Nephron progenitor cell (in vitro differentiated cells): ENCODE measurements around the gene NPTXR.

Experiments
- DNase-seq: peaks from one replicate; pipeline ENCODE4 v3.0.0; 2021
- H3K27ac Mint-ChIP-seq: 2 replicates; pipeline ENCODE4 v1.8.0; 2021; ENCODE audit warnings: mild to moderate bottlenecking, moderate library complexity, mixed read lengths
- H3K27me3 Mint-ChIP-seq: 2 replicates; pipeline ENCODE4 v1.8.0; 2021; ENCODE audit warnings: mild to moderate bottlenecking, low read depth, mixed read lengths; ENCODE audit not compliant: poor library complexity
- H3K36me3 Mint-ChIP-seq: 2 replicates; pipeline ENCODE4 v1.8.0; 2021; ENCODE audit warnings: low read depth, mixed read lengths
- H3K4me1 Mint-ChIP-seq: 2 replicates; pipeline ENCODE4 v1.8.0; 2021; ENCODE audit warnings: mixed read lengths
- H3K4me3 Mint-ChIP-seq: 2 replicates; pipeline ENCODE4 v1.8.0; 2021; ENCODE audit warnings: mild to moderate bottlenecking, moderate library complexity, mixed read lengths
- H3K9me3 Mint-ChIP-seq: 2 replicates; pipeline ENCODE4 v1.8.0; 2021; ENCODE audit warnings: mild to moderate bottlenecking, moderate library complexity, mixed read lengths
- TF ChIP-seq, protein P1 (sequence below): fragments of 200-600 bp; sonication (generic); IDR thresholded peaks from 2 replicates; pipeline ENCODE4 v1.5.0; 2021; ENCODE audit warnings: antibody characterized with exemption

NPTXR gene

DNA sequence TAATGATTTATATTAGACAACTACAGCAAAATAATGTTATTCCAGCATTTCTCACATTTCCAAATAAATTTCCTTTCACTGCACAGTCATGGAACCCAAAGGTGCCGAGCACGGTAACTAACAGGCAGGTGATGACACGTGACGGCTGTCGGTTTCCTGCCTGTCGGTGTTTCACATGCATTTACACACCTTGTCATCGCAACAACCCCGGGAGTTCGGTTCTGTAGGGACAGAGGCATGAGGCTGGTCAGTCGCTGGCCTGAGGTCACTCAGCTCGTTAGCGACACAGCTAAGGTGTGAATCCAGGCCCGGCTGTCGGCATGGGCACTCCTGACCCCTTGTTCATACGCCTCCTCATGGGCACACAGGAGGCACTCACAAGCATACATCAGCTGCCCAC, 59.8 kb downstream of the NPTXR start:
- Mint-ChIP-seq H3K36me3 (peaks cover 25% of the 10 kb centered on the region), H3K27me3 (no peaks in the 10 kb centered on the region), H3K27ac (no peak overlapping the region), H3K9me3 (no peaks in the 10 kb centered on the region), H3K4me3 (no peak overlapping the region), H3K4me1 (peaks cover 29% of the 10 kb centered on the region)
- DNase-seq: no peak
- TF ChIP-seq, protein P1, sequence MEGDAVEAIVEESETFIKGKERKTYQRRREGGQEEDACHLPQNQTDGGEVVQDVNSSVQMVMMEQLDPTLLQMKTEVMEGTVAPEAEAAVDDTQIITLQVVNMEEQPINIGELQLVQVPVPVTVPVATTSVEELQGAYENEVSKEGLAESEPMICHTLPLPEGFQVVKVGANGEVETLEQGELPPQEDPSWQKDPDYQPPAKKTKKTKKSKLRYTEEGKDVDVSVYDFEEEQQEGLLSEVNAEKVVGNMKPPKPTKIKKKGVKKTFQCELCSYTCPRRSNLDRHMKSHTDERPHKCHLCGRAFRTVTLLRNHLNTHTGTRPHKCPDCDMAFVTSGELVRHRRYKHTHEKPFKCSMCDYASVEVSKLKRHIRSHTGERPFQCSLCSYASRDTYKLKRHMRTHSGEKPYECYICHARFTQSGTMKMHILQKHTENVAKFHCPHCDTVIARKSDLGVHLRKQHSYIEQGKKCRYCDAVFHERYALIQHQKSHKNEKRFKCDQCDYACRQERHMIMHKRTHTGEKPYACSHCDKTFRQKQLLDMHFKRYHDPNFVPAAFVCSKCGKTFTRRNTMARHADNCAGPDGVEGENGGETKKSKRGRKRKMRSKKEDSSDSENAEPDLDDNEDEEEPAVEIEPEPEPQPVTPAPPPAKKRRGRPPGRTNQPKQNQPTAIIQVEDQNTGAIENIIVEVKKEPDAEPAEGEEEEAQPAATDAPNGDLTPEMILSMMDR: no peak

DNA sequence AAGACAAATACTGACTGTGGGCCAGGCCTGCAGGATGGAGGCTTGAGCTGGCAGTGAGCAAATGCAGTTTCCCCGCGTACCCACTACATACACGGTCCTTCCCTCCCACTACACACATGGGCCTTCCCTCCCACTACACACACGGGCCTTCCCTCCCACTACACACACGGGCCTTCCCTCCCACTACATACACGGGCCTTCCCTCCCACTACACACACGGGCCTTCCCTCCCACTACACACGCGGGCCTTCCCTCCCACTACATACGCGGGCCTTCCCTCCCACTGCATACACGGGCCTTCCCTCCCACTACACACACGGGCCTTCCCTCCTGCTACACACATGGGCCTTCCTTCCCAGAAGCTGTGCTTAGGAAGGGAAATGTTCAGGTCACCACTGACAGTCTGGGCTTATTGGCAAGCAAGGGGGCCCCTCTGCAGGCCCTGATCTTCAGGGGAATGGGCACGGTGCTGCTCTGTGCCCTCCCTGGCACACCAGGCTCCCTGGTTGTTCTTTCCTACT, 60.7 kb downstream of the NPTXR start:
- Mint-ChIP-seq H3K27me3 (no peaks in the 10 kb centered on the region), H3K4me1 (peaks cover 29% of the 10 kb centered on the region), H3K9me3 (no peaks in the 10 kb centered on the region), H3K36me3 (peaks cover 31% of the 10 kb centered on the region), H3K27ac (peak overlapping the region; percentile 94), H3K4me3 (peak overlapping the region; percentile 44)
- no peak for DNase-seq
- TF ChIP-seq, protein P1: no peak

DNA sequence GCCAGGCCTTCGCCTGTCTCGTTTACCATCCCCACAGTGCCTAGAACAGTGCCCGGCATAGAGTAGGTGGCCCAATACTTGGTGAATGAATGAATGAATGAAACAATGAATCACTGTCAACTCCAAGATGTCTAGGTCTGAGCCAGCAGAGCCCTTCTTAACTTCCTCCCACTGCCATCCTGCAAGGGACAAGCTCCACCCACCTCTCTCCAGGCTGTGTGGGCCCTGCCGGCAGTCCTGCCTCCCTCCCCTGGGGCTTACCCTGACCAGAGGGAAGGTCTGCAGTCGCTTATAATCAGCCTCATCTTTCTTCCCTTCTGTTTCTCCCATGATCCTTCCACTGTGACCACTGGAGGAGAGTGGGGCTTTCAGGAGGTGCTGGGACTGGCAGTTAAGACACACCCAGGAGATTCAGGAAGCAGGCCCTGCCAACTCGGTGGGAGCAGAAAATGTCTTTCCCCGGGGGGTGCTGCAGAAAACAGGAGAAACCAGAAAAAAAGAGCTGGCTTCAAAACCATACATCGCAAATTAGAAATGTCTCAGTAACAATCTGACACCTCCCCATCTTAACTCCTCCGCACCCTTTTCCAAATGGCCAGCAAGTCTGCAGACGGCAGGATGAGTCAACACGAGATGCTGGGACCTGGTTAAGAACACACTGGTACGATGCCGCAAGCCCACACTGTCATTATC, 61.3 kb downstream of the NPTXR start:
- Mint-ChIP-seq H3K9me3 (no peaks in the 10 kb centered on the region), H3K27ac (peak overlapping the region; percentile 94), H3K4me3 (peak overlapping the region; percentile 44), H3K36me3 (peaks cover 31% of the 10 kb centered on the region), H3K4me1 (peaks cover 29% of the 10 kb centered on the region), H3K27me3 (no peaks in the 10 kb centered on the region)
- DNase-seq: peak; percentile 42
- TF ChIP-seq, protein P1: no peak

DNA sequence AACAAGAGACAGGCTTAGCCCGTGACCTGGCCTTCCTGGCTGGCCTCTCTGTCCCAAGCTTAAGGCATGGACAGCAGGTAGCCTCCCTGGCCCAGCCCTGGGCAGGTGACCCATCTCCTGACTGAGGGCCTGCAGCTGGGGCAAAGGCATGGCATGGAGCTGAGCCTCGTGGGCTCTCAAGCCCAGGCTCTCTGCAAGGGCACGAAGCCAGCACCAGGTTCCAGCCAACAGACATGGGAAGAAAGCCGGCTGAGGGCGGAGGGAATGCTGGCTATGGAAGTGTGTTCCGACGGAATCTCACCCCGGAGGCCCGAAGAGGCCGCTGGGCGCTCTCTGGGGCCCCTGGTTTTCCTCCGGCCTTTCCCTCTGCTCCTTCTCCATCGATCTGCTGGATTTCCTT, 62.8 kb downstream of the NPTXR start:
- TF ChIP-seq, protein P1: no peak
- no peak for DNase-seq
- H3K4me3 Mint-ChIP-seq: no peak overlapping the region
- H3K36me3 Mint-ChIP-seq: peaks cover 31% of the 10 kb centered on the region
- no peaks in the 10 kb centered on the region for H3K27me3 Mint-ChIP-seq
- no peak overlapping the region for H3K27ac Mint-ChIP-seq
- H3K4me1 Mint-ChIP-seq: peaks cover 34% of the 10 kb centered on the region
- H3K9me3 Mint-ChIP-seq: no peaks in the 10 kb centered on the region

DNA sequence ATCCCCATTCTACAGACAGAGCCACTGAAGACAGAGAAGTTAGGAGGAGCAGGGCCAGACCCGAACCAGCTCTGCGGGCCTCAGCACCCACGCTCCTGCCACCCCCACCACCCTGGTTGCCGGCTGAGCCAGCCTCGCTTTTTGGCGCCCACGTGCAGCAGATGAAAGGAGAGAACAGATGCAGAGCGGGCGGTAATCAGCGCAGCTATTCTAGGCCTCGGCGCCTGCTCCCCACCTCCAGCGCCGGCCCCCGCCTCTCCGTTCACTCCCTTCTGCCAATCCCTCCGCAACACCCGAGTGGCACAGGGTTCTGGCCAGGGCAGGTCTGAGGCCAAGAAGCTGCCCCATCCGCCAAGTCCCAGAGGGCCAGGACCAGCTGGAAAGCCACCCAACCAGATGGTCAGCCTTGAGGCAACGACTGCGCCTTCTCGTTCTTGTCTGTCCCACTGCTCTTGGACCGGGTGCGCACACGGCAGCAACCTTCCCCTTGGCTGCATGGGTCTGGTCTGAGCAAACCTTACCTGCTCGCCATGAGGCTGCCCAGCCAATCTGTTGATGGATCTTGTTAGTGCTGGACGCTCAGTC, 66.6 kb downstream of the NPTXR start:
- H3K4me3 Mint-ChIP-seq: no peak overlapping the region
- no peak for DNase-seq
- H3K9me3 Mint-ChIP-seq: no peaks in the 10 kb centered on the region
- peaks cover 3% of the 10 kb centered on the region for H3K27me3 Mint-ChIP-seq
- H3K4me1 Mint-ChIP-seq: peaks cover 22% of the 10 kb centered on the region
- TF ChIP-seq, protein P1: no peak
- H3K36me3 Mint-ChIP-seq: peaks cover 23% of the 10 kb centered on the region
- H3K27ac Mint-ChIP-seq: peak overlapping the region; percentile 79
